Measurements from ENCODE around the gene PASD1. TPM values are rescaled to one million over a fixed set of nuclear protein-coding genes. Genes with fewer than 3 reads are reported as not detected.
"Not testable (repeated sequence)": the region's sequence is repeated elsewhere in the genome, so short reads cannot be mapped to it uniquely, and the experiment has no call there.

Gene PASD1
- total RNA-seq, 1 experiment from 2014 or later, result not detected

GRCh38 chrX:151564035-151564434 is 560 bp downstream of the PASD1 start:
- Histone ChIP-seq H3K9me3 (ENCODE audit: insufficient read depth, low read depth) (no peaks in the 10 kb centered on the region), H3K4me3 (peak overlapping the region; percentile 51), H3K9me2 (ENCODE audit: insufficient read depth) (no peaks in the 10 kb centered on the region), H3K36me3 (ENCODE audit: low read depth) (no peaks in the 10 kb centered on the region), H3K79me2 (ENCODE audit: low read depth) (peaks cover 49% of the 10 kb centered on the region), H3K27me3 (ENCODE audit: insufficient read depth, low read depth) (peaks cover 55% of the 10 kb centered on the region), H3K27ac (peak overlapping the region; percentile 24), H4K20me1 (ENCODE audit: insufficient read depth) (0 out of 2 replicates have a peak, but pooled peaks cover 4% of the 10 kb centered on the region), H3K4me1 (replicated peaks; ENCODE audit: insufficient read depth) (no peaks in the 10 kb centered on the region), H3K4me2 (peak overlapping the region; percentile 55), H2AFZ (peak overlapping the region; percentile 71), H3F3A (ENCODE audit: insufficient read depth, low read depth) (no peaks in the 10 kb centered on the region)
- no peak for DNase-seq
- no TSS peak for BruUV-seq (replicated peaks)
- intact Hi-C loops (cut with micrococcal nuclease; ENCODE audit: unreplicated experiment), result no loop called here
- CTCF ChIA-PET, result no interaction called here
- no peak for TF ChIP-seq EZH2 (IDR thresholded peaks at IDR 0.05; ENCODE audit: low read depth)
- no peak for TF ChIP-seq CTCF (conservative IDR thresholded peaks at IDR 0.05)
- POLR2A ChIA-PET (ENCODE audit: unreplicated experiment), result no interaction called here

DNA sequence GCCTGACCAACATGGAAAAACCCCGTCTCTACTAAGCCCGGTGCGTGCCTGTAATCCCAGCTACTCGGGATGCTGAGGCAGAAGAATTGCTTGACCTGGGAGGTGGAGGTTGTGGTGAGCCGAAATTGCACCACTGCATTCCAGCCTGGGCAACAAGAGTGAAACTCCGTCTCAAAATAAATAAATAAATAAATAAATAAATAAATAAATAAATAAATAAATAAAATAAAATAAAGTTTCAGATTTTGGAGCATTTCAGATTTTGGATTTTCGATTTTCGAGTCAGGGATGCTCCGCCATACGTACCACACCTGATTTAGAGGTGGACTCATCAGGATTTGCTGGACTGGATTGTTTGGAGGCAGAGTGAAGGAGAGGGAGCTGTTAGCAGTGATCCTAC is 3.4 kb downstream of the PASD1 start:
- H3F3A ChIP-seq (ENCODE audit: insufficient read depth, low read depth); H4K20me1 ChIP-seq (ENCODE audit: insufficient read depth); intact Hi-C loops (cut with micrococcal nuclease; ENCODE audit: unreplicated experiment); H2AFZ ChIP-seq; POLR2A ChIA-PET (ENCODE audit: unreplicated experiment); DNase-seq; CTCF ChIA-PET; H3K4me3 ChIP-seq; H3K4me2 ChIP-seq; H3K27ac ChIP-seq; H3K4me1 ChIP-seq (replicated peaks; ENCODE audit: insufficient read depth); H3K36me3 ChIP-seq (ENCODE audit: low read depth); H3K9me3 ChIP-seq (ENCODE audit: insufficient read depth, low read depth); H3K9me2 ChIP-seq (ENCODE audit: insufficient read depth); BruUV-seq (replicated peaks): not testable (repeated sequence)
- peaks cover 73% of the 10 kb centered on the region for H3K79me2 ChIP-seq (ENCODE audit: low read depth)
- peaks cover 61% of the 10 kb centered on the region for H3K27me3 ChIP-seq (ENCODE audit: insufficient read depth, low read depth)

- no peaks in the 10 kb centered on the region for H3K36me3 ChIP-seq (ENCODE audit: low read depth)
- H3K4me1 ChIP-seq (replicated peaks; ENCODE audit: insufficient read depth), result no peaks in the 10 kb centered on the region
- H4K20me1 ChIP-seq (ENCODE audit: insufficient read depth), result peaks cover 6% of the 10 kb centered on the region; the same call in 1 of the 2 replicates
- H3F3A ChIP-seq (ENCODE audit: insufficient read depth, low read depth), result no peaks in the 10 kb centered on the region
- POLR2A ChIA-PET (ENCODE audit: unreplicated experiment), result interaction anchor here (0.5 kb wide), 1 partner anchor 940 kb away, joined by 7 read pairs; no protein-coding TSS in a partner anchor
- peaks cover 55% of the 10 kb centered on the region for H3K27me3 ChIP-seq (ENCODE audit: insufficient read depth, low read depth)
- H3K79me2 ChIP-seq (ENCODE audit: low read depth), result peaks cover 68% of the 10 kb centered on the region
- H3K4me3 ChIP-seq, result no peak overlapping the region
- no peaks in the 10 kb centered on the region for H3K9me2 ChIP-seq (ENCODE audit: insufficient read depth)
- H3K9me3 ChIP-seq (ENCODE audit: insufficient read depth, low read depth), result no peaks in the 10 kb centered on the region
- no TSS peak for BruUV-seq (replicated peaks)
- intact Hi-C loops (cut with micrococcal nuclease; ENCODE audit: unreplicated experiment), result no loop called here
- DNase-seq, result no peak
- no peak for TF ChIP-seq EZH2 (IDR thresholded peaks at IDR 0.05; ENCODE audit: low read depth)
- TF ChIP-seq CTCF (conservative IDR thresholded peaks at IDR 0.05), result no peak
- H3K4me2 ChIP-seq, result no peak overlapping the region
- H3K27ac ChIP-seq, result no peak overlapping the region
- CTCF ChIA-PET, result no interaction called here
- no peak overlapping the region for H2AFZ ChIP-seq
Measured at GRCh38 chrX:151570561-151570960, 7.1 kb downstream of the PASD1 start.

- H3F3A ChIP-seq (ENCODE audit: insufficient read depth, low read depth); CTCF ChIA-PET; H3K4me3 ChIP-seq; BruUV-seq (replicated peaks); DNase-seq; POLR2A ChIA-PET (ENCODE audit: unreplicated experiment); H3K36me3 ChIP-seq (ENCODE audit: low read depth); H3K4me1 ChIP-seq (replicated peaks; ENCODE audit: insufficient read depth); H3K27ac ChIP-seq; intact Hi-C loops (cut with micrococcal nuclease; ENCODE audit: unreplicated experiment); H3K9me3 ChIP-seq (ENCODE audit: insufficient read depth, low read depth); H4K20me1 ChIP-seq (ENCODE audit: insufficient read depth); H3K9me2 ChIP-seq (ENCODE audit: insufficient read depth); H3K4me2 ChIP-seq; H2AFZ ChIP-seq: not testable (repeated sequence)
- Histone ChIP-seq H3K79me2 (ENCODE audit: low read depth) (peaks cover 16% of the 10 kb centered on the region; the same call in 1 of the 2 replicates), H3K27me3 (ENCODE audit: insufficient read depth, low read depth) (peaks cover 33% of the 10 kb centered on the region)
Measured at GRCh38 chrX:151593384-151593783, 29.9 kb downstream of the PASD1 start.

Data from PC-9 (cell line).